GM19023 (cell line): ENCODE data around the gene CGB3.
"Not testable (repeated sequence)": the region's sequence is repeated elsewhere in the genome, so short reads cannot be mapped to it uniquely, and the experiment has no call there.

Experiments used
- ATAC-seq: cut with Tn5 transposase; IDR thresholded peaks from one replicate; pipeline ENCODE4 v1.9.1; 2021; ENCODE audit warnings: mild to moderate bottlenecking, moderate library complexity; ENCODE audit not compliant: unreplicated experiment

CGB3 gene

DNA sequence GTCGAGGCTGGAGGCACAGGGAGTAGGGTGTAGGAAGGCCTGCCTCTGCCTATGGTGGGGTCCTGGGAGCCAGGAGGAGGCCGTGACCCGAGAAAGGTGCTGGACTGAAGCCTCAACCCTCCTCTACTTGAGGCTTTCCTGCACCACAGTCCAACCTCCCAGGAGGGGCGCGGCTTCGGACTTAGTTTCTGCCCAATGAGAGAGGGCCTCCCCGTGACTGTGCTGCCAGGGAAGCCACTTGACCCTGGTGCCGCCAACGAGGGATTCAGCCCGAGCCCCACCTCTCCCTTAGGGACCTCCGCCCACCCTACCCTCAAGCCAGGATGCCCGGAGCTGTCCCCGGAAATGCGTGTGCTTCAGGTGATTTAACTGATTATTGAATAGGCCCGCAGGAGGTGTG lies at the start of gene CGB3:
CGB3 (minus strand) TSS at position 101 of the 400 bp plus-strand sequence. CDS start 362 bp downstream, outside the sequence.
- ATAC-seq = not testable (repeated sequence)

DNA sequence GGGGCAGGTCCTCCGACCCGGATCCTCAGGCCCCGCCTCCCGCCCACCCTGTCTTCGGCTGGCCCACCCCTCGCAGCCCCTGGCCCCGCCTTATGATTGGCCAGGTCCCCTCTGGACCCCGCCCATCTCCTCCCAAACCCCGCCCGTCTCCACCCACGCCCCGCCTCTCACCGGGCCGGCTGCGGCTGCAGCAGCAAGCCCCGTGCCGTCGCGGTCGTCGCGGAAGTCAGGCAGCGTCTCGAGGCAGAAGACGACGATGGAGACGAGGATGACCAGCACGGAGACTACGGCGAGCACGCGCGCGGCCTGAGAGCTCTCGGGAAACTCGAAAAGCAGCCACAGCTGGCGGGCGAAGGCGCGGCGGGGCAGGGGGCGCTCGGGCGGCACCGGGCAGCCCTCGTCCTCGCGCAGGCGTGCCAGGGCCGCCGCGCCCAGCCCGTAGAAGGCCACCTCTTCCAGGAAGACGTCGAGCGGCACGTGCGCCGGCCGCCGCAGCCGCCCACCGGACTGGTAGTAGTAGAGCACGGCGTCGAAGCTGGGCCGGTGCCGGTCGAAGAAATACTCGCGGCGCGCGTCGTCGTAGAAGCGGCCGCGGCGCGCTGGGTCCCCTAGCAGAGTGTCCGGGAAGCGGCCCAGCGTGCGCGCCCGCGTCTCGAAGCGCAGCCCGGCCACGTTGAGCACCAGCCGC lies 47.9 kb upstream of the CGB3 start:
- ATAC-seq = no peak

GRCh38 chr19:49070416-49070815 lies 46.3 kb upstream of the CGB3 start:
- ATAC-seq = no peak

DNA sequence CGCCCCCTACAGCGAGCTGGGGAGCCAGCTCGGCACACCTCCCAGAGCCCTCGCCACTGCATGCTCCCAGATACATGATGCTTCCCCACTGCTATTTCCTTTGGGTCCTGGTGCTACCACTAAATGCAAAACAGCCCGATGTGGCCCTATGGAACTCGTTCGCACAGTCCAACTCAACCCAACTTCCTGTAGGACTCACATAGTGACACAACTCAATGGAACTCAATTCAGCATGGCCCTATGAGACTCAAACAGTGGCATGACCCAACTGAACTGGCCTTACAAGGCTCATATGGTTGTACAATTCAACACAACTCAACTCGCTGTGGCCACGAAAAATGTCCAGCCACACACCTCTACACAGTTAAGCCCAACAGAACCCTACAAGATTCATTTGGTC lies 44.9 kb upstream of the CGB3 start:
- no peak for ATAC-seq

GRCh38 chr19:49067554-49067953 lies 43.4 kb upstream of the CGB3 start:
- ATAC-seq = no peak

DNA sequence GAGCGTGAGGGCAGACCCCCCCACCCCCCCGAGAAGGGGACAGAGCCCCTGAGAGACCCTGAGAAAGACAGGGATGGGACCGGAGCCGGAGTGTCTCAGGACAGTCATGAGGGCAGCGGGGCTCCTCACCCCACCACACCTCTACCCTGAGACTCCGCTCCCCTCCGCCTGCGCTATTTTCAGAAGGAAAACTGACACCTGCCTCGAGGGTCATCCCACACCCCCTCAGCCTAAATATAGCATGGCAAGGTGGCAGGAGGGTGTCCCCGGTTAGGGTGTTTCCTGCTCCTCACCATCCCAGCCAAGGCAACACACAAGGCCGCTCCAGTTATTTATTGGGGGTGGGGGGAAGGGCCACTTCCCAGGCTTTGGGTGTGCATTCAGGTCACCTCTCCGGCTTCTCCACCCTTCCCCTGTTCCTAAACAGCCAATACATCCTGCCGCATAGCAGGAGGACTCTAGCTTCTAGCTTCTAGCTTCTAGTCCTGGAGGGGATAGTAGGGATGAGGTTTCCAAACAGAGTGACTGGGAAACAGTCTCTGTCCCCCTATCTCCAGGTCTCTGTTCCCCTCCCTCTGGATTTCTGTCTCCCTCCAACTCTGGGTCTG lies 41.9 kb upstream of the CGB3 start:
- ATAC-seq = no peak

GRCh38 chr19:49064768-49065611 lies 40.9 kb upstream of the CGB3 start, which contains the start of gene NTF4:
Gene NTF4, minus strand, starts transcription at chr19:49064818. Its CDS starts 2,821 bp downstream, at chr19:49061997.
- ATAC-seq = no peak

DNA sequence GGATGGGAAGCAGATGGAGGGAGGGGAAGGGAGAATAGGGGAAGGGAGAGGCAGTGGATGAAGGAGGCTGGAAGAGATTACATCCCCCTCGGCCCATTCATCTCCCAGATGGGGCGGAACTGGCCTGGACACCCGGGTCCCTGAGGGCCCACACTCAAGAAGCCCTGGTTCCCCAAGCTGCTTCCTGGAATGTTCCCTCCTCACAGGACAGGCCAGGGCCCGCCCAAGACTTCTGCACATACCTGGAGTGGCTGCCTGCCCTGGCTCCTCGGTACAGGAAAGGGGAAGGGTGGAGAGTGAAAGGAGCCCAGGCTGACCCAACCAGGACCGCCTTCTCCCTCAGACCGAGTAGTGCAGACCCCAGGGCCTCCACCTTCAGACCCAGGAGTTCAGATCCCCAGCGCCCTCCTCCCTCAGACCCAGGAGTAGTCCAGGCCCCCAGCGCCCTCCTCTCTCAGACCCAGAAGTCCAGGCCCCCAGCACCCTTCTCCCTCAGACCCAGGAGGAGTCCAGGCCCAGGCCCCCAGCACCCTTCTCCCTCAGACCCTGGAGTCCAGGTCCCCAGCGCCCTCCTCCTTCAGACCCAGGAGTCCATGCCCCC lies 40.0 kb upstream of the CGB3 start:
- no peak for ATAC-seq

GRCh38 chr19:49061445-49061844 lies 37.3 kb upstream of the CGB3 start:
- no peak for ATAC-seq

- no peak for ATAC-seq
Observed at GRCh38 chr19:49061000-49061399, 36.9 kb upstream of the CGB3 start.

GRCh38 chr19:49059053-49059452 lies 34.9 kb upstream of the CGB3 start:
- ATAC-seq = no peak

DNA sequence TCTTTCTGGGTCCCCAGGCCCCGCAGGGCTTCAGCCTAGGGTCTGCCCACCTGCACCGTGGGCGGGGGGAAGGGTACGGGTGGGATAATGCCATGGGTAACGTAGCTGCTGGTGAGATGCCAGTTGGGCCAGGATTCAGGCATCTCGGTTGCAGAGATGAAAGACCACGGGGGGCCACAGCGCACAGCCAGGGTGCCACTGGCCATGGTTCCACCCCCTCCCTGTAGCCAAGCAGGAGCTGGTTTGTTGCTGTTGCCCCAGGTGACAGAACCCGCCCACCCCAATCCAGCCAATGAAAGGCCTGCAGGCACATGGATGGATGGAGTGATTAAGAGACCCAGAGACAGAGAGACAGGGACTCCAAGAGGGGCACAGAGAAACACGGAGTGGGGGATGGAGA lies 34.4 kb upstream of the CGB3 start:
- ATAC-seq = no peak

DNA sequence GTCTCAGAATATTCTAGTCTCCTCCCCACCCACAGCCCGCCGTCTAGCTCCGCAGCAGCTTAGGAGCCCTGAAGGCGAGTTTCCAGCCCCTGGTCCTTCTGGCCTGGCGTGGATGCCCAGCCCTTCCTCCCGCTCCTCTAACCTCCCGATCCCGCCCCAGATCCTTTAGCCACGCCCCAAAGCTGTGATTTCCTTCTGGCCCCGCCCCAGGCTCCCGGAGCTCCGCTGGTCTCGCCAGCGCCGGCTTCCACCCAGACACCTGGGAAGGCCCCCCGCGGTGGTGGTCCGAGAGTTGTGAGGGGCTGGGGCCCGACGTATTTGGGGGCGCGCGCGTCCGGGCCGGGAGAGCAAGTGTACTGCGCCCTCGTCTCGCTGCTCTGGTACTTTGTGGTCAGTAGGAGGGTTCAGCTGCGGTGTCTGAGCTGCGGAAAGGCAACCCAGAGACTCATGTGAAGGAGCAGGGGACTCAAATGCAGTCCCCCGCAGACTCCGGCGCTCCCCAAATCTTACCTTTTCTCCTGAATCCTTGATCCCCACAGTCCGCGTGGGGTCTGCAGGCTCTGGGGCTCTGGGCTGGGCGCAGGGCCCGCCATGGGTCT lies 33.6 kb upstream of the CGB3 start, which contains the start of gene CGB7:
CGB7 (minus strand) TSS at position 114 of the 599 bp plus-strand sequence. CDS start 2,374 bp downstream, outside the sequence.
- no peak for ATAC-seq

GRCh38 chr19:49056902-49057596 lies 32.9 kb upstream of the CGB3 start:
- not testable (repeated sequence) for ATAC-seq

- no peak for ATAC-seq
Observed at GRCh38 chr19:49056101-49056901, 32.2 kb upstream of the CGB3 start.

DNA sequence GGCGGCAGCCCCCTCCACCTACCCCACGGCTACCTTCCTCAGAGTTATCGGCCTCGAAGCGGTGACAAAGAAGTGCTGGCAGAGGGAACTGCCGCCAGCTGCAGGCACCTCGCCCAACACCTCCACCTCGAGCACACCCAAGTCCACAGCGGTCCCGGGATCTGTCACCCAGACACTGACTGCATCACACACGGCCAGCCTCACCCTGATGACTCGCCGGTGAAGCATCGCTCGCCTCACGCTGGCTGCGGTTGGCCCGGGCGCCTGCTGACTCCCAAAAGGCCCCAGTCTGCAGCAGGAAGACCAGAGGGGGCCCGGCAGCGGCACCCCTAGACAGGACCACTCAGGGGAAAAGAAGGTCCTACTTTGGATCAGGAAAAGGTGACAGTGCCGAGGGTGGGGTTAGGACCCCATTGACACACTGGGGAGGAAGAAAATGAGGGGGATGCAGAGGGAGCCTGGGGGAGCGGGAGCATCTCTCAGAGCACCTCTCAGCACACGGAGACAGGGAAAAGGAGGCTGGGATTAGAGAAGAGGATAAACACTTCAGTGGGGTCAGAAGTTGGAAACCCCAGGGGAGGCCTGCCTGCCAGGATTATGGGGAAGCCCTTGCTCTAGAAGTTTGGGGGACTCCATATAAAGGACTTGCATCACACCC lies 26.4 kb upstream of the CGB3 start:
- not testable (repeated sequence) for ATAC-seq

GRCh38 chr19:49049834-49050233 lies 25.7 kb upstream of the CGB3 start:
- not testable (repeated sequence) for ATAC-seq

- ATAC-seq = not testable (repeated sequence)
Observed at GRCh38 chr19:49049011-49049410, 24.9 kb upstream of the CGB3 start, which contains the start of gene CGB8. Gene CGB8, minus strand, starts transcription at chr19:49049111. Its CDS starts 372 bp downstream, at chr19:49048739.

GRCh38 chr19:49043548-49043947 lies 19.4 kb upstream of the CGB3 start, which contains the start of gene CGB5:
Gene CGB5, plus strand, starts transcription at chr19:49043848. Its CDS starts 362 bp downstream, at chr19:49044210.
- not testable (repeated sequence) for ATAC-seq
